ENCODE measurements around the gene SHROOM2. TPM values are rescaled to one million over a fixed set of nuclear protein-coding genes. Genes with fewer than 3 reads are reported as not detected.

Gene SHROOM2
- total RNA-seq, 1 donor from 2014 or later = 8.2 TPM

DNA sequence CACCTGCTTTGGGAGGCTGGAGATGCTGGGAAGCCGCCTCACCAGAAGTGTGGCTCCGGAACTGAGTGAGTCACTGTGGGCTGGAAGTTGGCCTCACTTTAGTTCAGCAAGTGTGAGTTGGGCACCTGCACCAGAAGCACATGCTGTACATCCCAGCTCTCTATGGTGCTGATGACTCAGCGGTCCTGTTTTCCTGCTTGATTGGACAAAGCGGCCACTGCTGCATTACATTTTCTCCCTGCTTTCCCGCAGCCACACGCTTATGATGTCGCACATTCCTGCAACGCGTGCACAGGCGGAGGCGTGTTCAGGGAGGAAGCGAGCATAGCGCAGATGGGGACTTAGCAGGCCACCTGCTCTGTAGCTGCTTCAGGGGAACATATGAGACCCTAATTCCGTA lies 154.2 kb downstream of the SHROOM2 start:
- Mint-ChIP-seq H3K36me3 (ENCODE audit: unreplicated experiment) (peaks cover 8% of the 10 kb centered on the region), H3K9me3 (ENCODE audit: unreplicated experiment) (peaks cover 3% of the 10 kb centered on the region), H3K4me3 (ENCODE audit: unreplicated experiment) (no peak overlapping the region), H3K27me3 (ENCODE audit: unreplicated experiment) (no peaks in the 10 kb centered on the region), H3K27ac (ENCODE audit: unreplicated experiment) (no peak overlapping the region), H3K4me1 (ENCODE audit: unreplicated experiment) (peaks cover 4% of the 10 kb centered on the region)
- TF ChIP-seq, protein P1, sequence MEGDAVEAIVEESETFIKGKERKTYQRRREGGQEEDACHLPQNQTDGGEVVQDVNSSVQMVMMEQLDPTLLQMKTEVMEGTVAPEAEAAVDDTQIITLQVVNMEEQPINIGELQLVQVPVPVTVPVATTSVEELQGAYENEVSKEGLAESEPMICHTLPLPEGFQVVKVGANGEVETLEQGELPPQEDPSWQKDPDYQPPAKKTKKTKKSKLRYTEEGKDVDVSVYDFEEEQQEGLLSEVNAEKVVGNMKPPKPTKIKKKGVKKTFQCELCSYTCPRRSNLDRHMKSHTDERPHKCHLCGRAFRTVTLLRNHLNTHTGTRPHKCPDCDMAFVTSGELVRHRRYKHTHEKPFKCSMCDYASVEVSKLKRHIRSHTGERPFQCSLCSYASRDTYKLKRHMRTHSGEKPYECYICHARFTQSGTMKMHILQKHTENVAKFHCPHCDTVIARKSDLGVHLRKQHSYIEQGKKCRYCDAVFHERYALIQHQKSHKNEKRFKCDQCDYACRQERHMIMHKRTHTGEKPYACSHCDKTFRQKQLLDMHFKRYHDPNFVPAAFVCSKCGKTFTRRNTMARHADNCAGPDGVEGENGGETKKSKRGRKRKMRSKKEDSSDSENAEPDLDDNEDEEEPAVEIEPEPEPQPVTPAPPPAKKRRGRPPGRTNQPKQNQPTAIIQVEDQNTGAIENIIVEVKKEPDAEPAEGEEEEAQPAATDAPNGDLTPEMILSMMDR (IDR thresholded peaks at IDR 0.05) = no peak
- DNase-seq (ENCODE audit: extremely low spot score, unreplicated experiment) = no peak

DNA sequence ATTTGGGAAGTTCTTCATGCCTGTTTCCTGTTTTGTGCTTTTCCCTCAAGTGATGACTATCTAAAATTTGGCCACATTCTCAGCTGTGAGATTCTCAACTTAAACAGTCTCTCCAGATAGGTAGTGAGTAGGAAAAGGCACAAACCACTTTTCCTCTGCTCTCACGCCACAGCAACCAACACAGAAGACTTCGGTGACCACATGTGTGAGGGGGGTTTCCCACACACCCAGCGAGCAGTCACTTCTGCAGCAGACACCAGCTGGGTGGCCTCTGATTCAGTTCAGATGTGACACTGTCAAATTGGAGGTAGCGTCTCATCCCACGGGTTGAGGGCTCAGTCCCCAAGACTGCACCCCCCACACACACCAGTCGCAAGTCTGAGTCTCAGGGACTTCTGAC lies 155.9 kb downstream of the SHROOM2 start:
- TF ChIP-seq, protein P1 (IDR thresholded peaks at IDR 0.05) = no peak
- peaks cover 5% of the 10 kb centered on the region for H3K36me3 Mint-ChIP-seq (ENCODE audit: unreplicated experiment)
- no peak overlapping the region for H3K4me3 Mint-ChIP-seq (ENCODE audit: unreplicated experiment)
- no peak for DNase-seq (ENCODE audit: extremely low spot score, unreplicated experiment)
- no peak overlapping the region for H3K27ac Mint-ChIP-seq (ENCODE audit: unreplicated experiment)
- peaks cover 3% of the 10 kb centered on the region for H3K9me3 Mint-ChIP-seq (ENCODE audit: unreplicated experiment)
- no peaks in the 10 kb centered on the region for H3K27me3 Mint-ChIP-seq (ENCODE audit: unreplicated experiment)
- H3K4me1 Mint-ChIP-seq (ENCODE audit: unreplicated experiment) = peaks cover 4% of the 10 kb centered on the region

DNA sequence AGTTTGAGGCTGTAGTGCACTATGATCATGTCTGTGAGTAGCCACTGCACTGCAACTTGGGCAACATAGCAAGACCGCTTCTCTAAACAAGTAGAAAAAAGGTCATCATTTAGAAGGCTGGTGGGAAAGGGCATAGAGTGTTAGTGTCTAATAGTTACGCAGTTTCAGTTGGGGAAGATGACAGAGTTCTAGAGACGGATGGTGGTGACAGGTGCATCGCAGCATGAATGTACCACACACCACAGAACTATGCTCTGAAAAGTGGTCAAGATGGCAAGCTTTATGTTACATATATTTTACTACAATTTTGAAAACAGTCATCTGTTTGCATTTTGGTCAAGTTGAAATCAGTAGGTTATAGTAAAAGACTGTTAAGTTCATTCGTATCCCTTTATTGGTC lies 157.2 kb downstream of the SHROOM2 start:
- Mint-ChIP-seq H3K27me3 (ENCODE audit: unreplicated experiment) (no peaks in the 10 kb centered on the region), H3K9me3 (ENCODE audit: unreplicated experiment) (peaks cover 3% of the 10 kb centered on the region), H3K27ac (ENCODE audit: unreplicated experiment) (no peak overlapping the region), H3K4me1 (ENCODE audit: unreplicated experiment) (peaks cover 4% of the 10 kb centered on the region), H3K4me3 (ENCODE audit: unreplicated experiment) (no peak overlapping the region), H3K36me3 (ENCODE audit: unreplicated experiment) (peaks cover 14% of the 10 kb centered on the region)
- no peak for DNase-seq (ENCODE audit: extremely low spot score, unreplicated experiment)
- TF ChIP-seq, protein P1 (IDR thresholded peaks at IDR 0.05) = no peak

DNA sequence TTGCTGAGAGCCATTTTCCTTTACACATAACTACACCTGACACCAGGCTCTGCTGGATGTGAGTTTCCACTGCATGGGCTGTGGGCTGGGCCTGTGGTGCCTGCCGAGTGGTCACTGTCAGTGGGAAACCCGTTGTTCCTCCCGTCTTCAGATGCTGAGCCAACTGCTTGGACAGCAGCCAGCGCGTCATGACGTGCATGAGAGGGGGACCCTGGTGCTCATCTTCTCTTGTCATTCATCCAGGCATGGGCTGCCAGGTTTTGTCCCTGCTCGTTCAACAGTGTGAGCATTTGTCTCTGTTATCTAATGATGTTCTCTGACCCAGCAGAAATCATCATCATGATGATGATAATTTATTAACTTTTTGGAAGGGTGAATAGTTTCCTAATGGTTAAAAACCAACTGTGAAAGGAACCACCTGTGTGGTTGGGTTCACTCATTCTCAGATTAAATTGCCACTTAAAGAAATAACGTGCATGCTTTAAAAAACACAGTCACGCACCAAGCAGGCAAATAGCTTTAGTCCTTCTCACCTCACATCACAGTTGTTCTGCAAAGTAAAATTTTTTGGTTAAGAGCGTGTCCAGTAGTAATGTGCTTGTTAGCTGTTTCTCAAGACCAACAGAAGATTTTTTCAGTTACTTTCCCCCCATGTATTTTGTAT lies 161.0 kb downstream of the SHROOM2 start:
- no peak overlapping the region for H3K27ac Mint-ChIP-seq (ENCODE audit: unreplicated experiment)
- no peaks in the 10 kb centered on the region for H3K27me3 Mint-ChIP-seq (ENCODE audit: unreplicated experiment)
- H3K4me1 Mint-ChIP-seq (ENCODE audit: unreplicated experiment) = no peaks in the 10 kb centered on the region
- peaks cover 8% of the 10 kb centered on the region for H3K9me3 Mint-ChIP-seq (ENCODE audit: unreplicated experiment)
- H3K36me3 Mint-ChIP-seq (ENCODE audit: unreplicated experiment) = peaks cover 12% of the 10 kb centered on the region
- TF ChIP-seq, protein P1 (IDR thresholded peaks at IDR 0.05) = no peak
- no peak for DNase-seq (ENCODE audit: extremely low spot score, unreplicated experiment)
- no peak overlapping the region for H3K4me3 Mint-ChIP-seq (ENCODE audit: unreplicated experiment)

DNA sequence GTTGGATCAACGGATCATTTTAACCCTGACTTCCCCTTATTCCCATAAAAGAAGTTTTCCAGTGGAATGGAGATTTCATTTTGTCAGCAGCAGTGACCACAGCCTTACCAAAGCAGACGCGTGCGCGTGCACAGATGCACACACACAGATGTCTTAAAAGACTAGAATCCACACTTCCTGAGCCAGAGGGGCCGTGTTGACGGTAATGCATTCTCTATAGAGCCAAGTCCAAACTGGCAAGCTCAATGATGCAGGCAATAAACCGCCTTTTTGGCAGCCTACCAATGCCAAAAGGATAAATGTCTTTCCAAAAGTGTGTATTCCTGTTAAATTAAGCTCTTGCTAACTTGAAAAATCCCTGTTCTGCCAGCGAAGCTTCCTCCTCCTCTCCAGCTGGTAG lies 162.2 kb downstream of the SHROOM2 start:
- Mint-ChIP-seq H3K9me3 (ENCODE audit: unreplicated experiment) (peaks cover 7% of the 10 kb centered on the region), H3K36me3 (ENCODE audit: unreplicated experiment) (peaks cover 12% of the 10 kb centered on the region), H3K4me3 (ENCODE audit: unreplicated experiment) (no peak overlapping the region), H3K4me1 (ENCODE audit: unreplicated experiment) (no peaks in the 10 kb centered on the region), H3K27ac (ENCODE audit: unreplicated experiment) (no peak overlapping the region), H3K27me3 (ENCODE audit: unreplicated experiment) (no peaks in the 10 kb centered on the region)
- TF ChIP-seq, protein P1 (IDR thresholded peaks at IDR 0.05) = no peak
- no peak for DNase-seq (ENCODE audit: extremely low spot score, unreplicated experiment)

All from osteocyte (in vitro differentiated cells).